HG02610 (cell line): ENCODE data around the gene MRPL24.
"Not testable (repeated sequence)": the region's sequence is repeated elsewhere in the genome, so short reads cannot be mapped to it uniquely, and the experiment has no call there.

Experiments used
- ATAC-seq: cut with Tn5 transposase; IDR thresholded peaks from one replicate; pipeline ENCODE4 v1.9.1; 2021; ENCODE audit warnings: mild to moderate bottlenecking, moderate library complexity; ENCODE audit not compliant: unreplicated experiment

MRPL24 gene

DNA sequence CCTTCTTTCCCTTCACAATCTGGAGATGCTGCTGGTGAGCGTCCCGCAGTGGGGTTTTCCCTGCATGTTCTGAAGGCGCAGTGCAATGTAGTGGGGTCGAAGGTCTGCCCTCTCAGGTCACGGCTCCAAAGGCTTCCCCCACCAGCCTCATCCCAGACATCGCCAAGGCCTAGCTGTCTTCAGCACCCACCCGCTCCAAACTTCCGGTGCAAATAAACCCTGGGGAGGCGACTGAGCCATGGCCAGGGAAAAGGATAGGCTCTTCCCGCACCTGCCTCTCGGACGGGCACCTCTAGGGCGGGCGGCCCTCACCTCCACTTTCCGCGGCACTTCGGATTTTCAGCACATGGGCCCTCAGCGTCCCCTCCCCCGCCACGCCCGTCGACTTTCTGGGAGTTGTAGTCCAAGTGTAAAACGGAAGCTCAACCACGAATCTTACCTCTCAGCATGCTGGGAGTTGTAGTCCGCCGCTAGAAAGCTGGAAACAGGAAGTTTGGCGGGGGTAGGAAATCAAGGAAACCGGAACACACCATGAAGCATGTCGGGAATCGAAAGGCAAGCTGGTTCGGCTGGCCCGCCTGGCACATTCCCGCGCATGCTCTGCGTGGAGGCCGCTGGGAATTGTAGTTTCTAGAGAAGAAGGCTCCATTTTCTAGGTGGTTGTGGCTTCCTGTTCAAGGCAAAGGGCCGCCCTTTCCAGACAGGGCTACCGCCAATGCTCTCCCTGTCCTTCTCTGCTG lies at the start of gene MRPL24:
TSS of gene MRPL24 (minus strand) at position 348 of the 740 bp plus-strand sequence. CDS start 2,384 bp downstream, outside the sequence.
- peak; percentile 77 for ATAC-seq

DNA sequence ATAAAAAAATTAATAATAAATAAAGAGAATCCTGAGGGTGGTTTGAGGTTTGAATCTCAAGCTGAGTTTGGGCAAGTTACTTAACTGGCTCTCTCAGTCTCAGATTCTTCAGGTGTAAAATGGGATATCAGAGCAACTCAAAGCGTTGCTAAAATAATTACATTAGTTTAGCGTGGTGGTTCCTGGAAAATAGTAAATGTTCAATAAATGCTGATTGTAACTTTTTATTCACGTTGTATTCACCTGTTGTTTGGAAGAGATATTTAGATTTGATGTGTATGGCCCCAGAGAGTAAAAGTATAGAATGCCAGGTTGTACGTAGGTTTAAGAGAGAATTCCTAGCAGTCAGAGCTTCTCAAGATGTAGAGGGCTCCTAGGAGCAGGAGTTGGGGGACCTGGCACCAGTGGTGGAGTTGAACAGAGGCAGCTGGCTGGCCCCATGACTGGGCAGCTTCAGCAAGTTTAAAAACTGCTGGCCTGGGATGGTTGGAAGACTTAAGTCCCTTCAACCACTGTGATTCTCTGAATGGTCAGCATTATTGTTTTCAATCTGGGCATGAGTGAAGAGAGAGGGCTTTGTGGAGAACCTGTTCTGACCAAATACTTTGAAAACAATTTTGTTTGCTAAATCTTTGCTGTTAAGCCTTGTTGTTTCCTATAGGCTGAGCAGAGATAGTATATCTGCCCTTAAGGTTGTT lies 48.9 kb upstream of the MRPL24 start:
- no peak for ATAC-seq

- ATAC-seq = no peak
Measured at GRCh38 chr1:156788136-156788535, 47.2 kb upstream of the MRPL24 start.

GRCh38 chr1:156786640-156787039 lies 45.8 kb upstream of the MRPL24 start:
- no peak for ATAC-seq

DNA sequence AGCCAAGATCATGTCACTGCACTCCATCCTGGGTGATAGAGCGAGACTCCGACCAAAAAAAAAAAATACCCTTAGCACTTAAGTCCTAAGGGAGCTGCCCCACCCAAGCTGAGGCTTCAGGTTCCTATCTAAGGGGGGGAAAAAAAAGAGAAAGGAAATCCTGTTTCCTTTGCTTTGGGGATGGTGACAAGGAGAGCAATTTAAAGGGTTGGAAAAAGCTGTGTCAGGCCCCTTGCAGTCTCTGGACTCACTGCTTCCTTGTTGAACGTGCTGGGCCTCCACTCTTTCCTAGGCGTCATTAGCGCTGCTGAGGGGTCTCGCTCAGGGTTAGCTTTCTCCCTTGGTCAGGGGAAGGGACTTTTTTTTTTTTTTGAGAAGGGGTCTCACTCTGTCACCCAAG lies 44.6 kb upstream of the MRPL24 start:
- no peak for ATAC-seq

- ATAC-seq = no peak
Measured at GRCh38 chr1:156781585-156782186, 40.8 kb upstream of the MRPL24 start.

- ATAC-seq = no peak
Measured at GRCh38 chr1:156777573-156777972, 36.7 kb upstream of the MRPL24 start.

DNA sequence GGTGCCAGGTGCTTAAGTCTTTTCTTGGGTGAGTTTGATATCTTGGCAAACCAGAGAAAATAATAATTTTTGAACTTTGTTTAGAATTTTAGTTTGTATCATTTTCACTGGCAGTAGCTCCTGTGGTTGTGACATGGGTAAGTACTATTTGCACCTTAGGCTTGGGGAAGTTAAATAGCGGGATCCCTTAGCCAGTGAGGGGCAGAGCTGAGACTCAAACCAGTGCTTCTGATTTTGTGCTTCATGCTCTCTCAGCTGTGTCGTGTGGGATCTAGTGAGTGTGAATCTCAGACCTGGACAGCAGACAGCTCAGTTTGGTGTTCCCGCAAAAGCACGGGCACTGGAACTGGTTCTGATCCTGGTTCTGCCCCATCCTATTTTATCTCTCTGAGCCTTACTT lies 36.1 kb upstream of the MRPL24 start:
- no peak for ATAC-seq

DNA sequence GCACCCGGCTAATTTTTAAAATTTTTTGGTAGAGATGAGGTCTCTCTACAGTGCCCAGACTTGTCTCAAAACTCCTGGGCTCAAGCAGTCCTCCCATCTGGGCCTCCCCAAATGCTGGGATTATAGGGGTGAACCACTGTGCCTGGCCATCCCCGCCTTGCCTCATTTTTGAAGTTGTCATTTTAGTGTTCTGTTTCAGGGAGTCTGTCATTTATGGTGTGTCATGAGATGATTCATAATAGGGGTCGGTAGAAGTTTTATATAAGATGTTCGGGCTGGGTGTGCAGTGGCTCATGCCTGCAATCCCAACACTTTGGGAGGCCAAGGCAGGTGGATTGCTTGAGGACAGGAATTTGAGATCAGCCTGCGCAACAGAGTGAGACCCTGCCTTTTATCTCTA lies 34.9 kb upstream of the MRPL24 start:
- ATAC-seq = no peak

GRCh38 chr1:156773607-156774006 lies 32.7 kb upstream of the MRPL24 start:
- no peak for ATAC-seq

DNA sequence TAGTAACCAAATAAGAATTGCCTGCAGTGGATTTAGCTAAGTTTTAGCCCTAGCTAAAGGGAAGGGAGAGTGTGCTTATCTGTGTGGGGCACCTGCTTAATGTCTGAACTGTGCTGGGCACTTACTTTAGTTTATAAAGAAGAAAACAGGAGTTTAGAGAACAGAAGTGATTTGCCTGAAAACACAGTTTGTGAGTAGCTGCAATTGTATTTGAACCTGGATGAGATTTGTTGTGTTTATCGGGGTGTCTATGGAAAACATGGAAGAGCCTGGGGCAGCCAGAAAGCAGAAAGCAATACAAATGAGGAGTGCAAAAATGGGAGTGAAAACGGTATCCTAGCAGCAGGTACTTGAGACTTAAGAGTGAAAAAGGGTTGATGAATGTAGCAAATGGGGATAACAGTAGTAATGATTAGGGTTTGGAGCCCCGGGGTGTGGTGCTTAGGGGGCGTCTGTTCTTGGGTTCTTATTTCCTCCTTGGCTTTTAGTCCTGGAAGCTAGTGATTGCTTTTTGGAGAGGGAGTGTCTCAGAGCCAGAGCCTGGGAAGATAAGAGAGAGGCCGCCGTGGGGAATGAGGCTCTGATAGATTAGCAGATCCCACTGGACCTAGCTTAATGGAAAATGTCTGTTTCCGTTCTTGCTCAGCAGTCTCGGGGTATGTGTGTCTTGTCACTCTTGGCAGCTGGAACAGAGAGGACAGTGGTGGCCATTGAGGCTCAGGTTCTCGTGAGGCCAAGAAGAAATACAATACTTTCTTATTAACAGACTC lies 32.0 kb upstream of the MRPL24 start:
- ATAC-seq = no peak

- ATAC-seq = no peak
Measured at GRCh38 chr1:156772222-156772621, 31.3 kb upstream of the MRPL24 start.

GRCh38 chr1:156768610-156769295 lies 27.9 kb upstream of the MRPL24 start:
- ATAC-seq = no peak

DNA sequence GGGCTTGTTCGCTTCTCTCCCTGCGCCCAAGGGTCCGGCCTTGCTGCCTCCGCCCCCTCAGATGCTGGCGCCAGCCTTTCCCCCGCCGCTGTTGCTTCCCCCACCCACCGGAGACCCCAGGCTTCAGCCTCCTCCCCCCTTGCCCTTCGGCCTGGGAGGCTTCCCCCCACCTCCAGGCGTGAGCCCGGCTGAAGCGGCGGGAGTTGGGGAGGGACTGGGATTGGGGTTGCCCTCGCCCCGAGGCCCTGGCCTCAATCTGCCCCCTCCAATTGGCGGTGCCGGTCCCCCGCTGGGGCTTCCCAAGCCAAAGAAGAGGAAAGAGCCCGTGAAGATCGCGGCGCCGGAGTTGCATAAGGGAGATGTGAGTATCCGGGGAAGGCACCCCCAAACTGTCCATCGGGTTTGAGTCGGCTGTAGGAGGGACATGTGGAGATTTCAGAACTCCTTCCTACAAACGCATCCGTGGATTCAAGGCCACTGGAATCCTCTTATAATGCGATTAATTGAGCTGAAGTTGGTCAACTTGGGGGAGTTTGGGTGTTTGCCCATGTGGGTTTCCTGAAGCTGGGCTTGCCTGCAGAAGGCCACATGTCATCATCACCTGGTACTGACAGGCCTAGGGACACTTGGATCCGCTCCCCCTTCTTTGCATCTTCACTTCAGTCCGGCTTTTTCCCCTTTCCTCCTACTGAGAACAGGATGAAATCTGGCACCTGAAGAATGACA lies 27.2 kb upstream of the MRPL24 start:
- no peak for ATAC-seq

DNA sequence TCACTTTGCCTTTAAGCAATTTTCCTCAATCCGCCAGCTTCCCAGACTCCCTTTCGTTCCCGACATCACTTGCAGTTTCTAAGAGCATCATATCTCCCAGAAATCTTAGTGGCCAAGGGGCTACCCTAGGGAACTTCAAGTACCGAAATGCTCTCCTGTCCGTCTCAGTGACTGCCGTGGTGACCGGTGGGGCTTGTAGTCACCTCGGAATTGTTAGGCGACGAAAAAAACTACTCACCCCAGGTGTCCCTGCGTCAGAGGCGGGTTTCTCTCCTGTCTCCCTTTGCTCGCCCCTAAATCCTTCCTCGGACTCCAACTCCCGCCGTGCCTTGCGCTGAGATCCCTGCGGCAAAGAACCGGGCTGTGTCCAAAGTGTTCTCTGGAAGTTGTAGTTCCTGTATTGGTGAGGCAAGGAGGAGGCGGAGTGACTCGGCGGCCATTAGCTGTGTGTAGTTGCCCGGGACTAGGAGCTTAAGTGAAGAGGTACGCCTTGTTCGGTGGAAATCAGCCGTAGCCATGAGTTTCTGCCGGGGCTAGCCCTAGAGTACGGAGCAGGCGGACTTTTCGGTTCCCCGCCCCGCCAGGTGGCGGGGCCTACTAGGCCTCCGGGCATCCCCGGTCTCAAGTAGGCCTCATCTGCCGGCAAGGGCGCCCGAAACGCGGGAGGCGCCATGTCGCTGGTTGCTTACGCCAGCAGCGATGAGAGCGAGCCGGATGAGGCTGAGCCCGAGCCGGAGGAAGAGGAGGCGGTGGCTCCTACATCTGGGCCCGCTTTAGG lies 26.4 kb upstream of the MRPL24 start, which contains the start of gene PRCC:
TSS of gene PRCC (plus strand) at position 435 of the 778 bp plus-strand sequence. CDS start at position 672, 237 bp downstream.
- ATAC-seq = peak; percentile 94

- ATAC-seq = peak; percentile 15
Measured at GRCh38 chr1:156766298-156767100, 25.6 kb upstream of the MRPL24 start.

DNA sequence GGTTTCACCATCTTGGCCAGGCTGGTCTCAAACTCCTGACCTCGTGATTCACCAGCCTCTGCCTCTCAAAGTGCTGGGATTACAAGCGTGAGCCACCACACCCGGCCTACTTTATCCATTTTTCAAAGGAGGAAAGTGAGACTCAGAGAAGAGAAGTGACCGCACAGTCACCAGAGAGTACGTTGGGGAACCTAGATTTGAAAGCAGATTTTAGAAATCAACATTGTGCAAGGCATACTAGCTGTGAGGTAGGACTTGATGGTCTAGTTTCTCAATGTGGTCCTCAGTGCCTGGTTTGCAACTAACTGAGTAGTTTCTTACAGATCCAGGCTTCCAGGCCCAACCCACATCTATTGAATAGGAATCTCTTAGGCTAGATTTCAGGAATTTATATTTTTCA lies 24.8 kb upstream of the MRPL24 start:
- ATAC-seq = no peak

- ATAC-seq = not testable (repeated sequence)
Measured at GRCh38 chr1:156765136-156765535, 24.2 kb upstream of the MRPL24 start.
